HEK293T (cell line): ENCODE results near the gene ASTN2.

Source experiments
- CTBP1 ChIP-seq: fragments of 450-650 bp; IDR thresholded peaks from 2 replicates; pipeline ENCODE4 v1.6.1; 2016; ENCODE audit warnings: borderline replicate concordance
- ELF4 ChIP-seq: fragments of 450-650 bp; IDR thresholded peaks from 2 replicates; pipeline ENCODE4 v1.6.1; 2017; ENCODE audit warnings: antibody characterized with exemption
- TARDBP ChIP-seq: fragments of 450-650 bp; IDR thresholded peaks from 2 replicates; pipeline ENCODE4 v1.6.1; 2016

DNA sequence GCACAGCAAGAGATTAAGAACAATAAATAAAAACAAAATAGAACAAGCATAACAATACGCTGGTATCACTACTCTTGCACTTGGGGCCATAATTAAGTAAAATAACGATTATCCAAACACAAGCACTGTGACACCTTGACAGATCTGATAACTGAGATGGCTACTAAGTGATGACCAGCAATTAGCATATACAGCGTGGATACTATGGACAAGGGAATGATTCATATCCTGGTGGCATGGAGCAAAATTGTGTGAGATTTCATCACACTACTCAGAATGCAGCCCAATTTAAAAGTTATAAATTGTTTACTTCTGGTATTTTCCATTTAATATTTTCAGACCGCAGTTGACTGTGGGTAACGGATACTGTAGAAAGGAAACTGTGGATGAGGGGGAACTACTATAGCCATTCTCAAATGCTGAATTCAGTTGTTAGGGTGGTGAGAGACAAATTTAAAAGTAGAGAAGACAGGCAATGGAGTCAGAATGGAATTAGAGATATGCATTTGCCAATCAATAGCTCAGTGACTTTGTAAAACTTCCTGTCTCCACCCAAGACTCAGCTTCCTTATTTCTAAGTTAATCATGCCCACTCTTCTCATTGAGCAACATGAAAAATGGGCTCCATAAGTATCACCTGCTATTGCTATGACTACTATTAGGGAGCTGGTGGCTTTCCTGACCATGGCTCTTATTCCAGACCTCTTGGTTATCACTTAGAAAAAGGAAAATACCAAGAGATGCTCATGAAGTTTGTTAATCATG, 427.0 kb downstream of the ASTN2 start:
- TF ChIP-seq CTBP1, result no peak
- TF ChIP-seq TARDBP, result no peak
- no peak for TF ChIP-seq ELF4
